Transverse colon (tissue), 4 donors: ENCODE data around the gene IGSF9. TPM values are rescaled to one million over a fixed set of nuclear protein-coding genes. Genes with fewer than 3 reads are reported as not detected.

Experiments
- DNase-seq: peaks from one replicate; pipeline ENCODE4 v3.0.0-alpha.2; 2019
- H3K27ac ChIP-seq, 4 donors: fragments of 200-600 bp; sonication (generic); 2 replicates each; pipeline ENCODE4 v1.5.1; 2016 to 2018; ENCODE audit warnings: inconsistent platforms in 4 of 4
- H3K27me3 ChIP-seq: fragments of 200-600 bp; sonication (generic); 2 replicates; pipeline ENCODE4 v1.5.1; 2017; ENCODE audit warnings: inconsistent platforms
- H3K36me3 ChIP-seq, 4 donors: fragments of 200-600 bp; sonication (generic); 2 replicates each; pipeline ENCODE4 v1.5.1; 2017 to 2019; ENCODE audit warnings: inconsistent platforms in 4 of 4
- H3K4me1 ChIP-seq, 4 donors: fragments of 200-600 bp; sonication (generic); 2 replicates each; pipeline ENCODE4 v1.5.1; 2017 to 2020; ENCODE audit warnings: inconsistent platforms in 4 of 4
- H3K4me3 ChIP-seq, 4 donors: fragments of 200-600 bp; sonication (generic); 1 replicate in 1 of 4; 2 replicates in 3 of 4; pipeline versions ENCODE4 v1.5.1 to v1.6.1; 2017 to 2019; ENCODE audit warnings: inconsistent platforms in 4 of 4
- H3K9me3 ChIP-seq, 2 donors: fragments of 200-600 bp; sonication (generic); 2 replicates each; pipeline ENCODE4 v1.5.1; 2017 to 2019; ENCODE audit warnings: inconsistent platforms in 2 of 2
- EP300 ChIP-seq: sonication (generic); formaldehyde crosslinking; IDR thresholded peaks from one replicate; pipeline ENCODE4 v1.6.1; 2017; ENCODE audit warnings: antibody characterized with exemption, low read depth
- POLR2A ChIP-seq: fragments of 450-650 bp; IDR thresholded peaks from one replicate; pipeline ENCODE4 v1.6.1; 2016; ENCODE audit warnings: antibody characterized with exemption, mild to moderate bottlenecking, moderate library complexity
- POLR2AphosphoS5 ChIP-seq, 3 donors: sonication (generic); formaldehyde crosslinking; IDR thresholded peaks; one replicate each; pipeline ENCODE4 v1.6.1; 2016; ENCODE audit warnings: antibody characterized with exemption in 3 of 3
- WGBS, 2 donors: methylation state at CpG; one replicate each; pipeline ENCODE4 v1.1.5; 2018; ENCODE audit warnings: low coverage in 1 of 2; 5-methylcytosine and 5-hydroxymethylcytosine counted together
- in situ Hi-C, 4 donors: fragments of 200-750 bp; cut with MboI; loops; one replicate each; pipeline versions ENCODE4 v1.15.0 to v1.15.1; 2017; ENCODE audit warnings: low sequenced_read_pairs in 3 of 4, low pct_ligation_motif_present in 1 of 4, low pct_unique_long_range_greater_than_20kb in 1 of 4
- intact Hi-C: fragments of 100-400 bp; cut with DNase I; formaldehyde crosslinking; loops from one replicate; pipeline ENCODE4 v1.15.1; 2023; ENCODE audit warnings: low total_unique reads
- total RNA-seq, 4 donors: library from RNA; depleted of rRNA; stranded (reverse); fragments of >200 nt; gene quantifications; one replicate each; pipeline ENCODE4 v1.1.0, GENCODE V29; 2016
- TF ChIP-seq, protein P1 (sequence below), 5 experiments: fragments of 200-600 bp in 3 of 5; fragments of 450-650 bp in 2 of 5; sonication (generic) in 3 of 5; IDR thresholded peaks; 1 replicate in 2 of 5; 2 replicates in 3 of 5; pipeline ENCODE4 v1.5.1; 2016 to 2017; ENCODE audit warnings: antibody characterized with exemption in 5 of 5, inconsistent platforms in 3 of 5, mild to moderate bottlenecking in 2 of 5, moderate library complexity in 1 of 5

The IGSF9 gene
- total RNA-seq, 4 donors from 2014 or later: 40.7 to 137 (median 81.3) TPM

DNA sequence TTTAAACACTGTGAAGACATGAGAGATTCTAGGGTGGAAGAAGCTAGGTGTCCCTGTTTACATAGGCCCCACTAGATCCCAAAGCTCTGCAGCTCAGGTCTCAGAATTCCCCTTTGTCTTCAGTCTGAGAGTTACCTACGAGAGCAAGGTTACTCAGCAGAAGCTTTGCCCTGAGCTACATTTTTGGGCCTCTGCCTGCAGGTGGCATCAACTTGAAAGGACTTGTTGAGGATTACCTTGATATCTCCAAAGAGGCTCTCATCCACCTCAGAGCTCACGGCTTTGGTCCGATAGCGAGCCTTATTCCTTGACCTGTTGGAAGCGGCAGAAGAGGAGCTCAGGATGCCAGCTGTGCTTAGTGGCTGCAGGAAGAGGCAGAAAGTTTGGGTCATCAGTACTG lies 52.5 kb downstream of the IGSF9 start:
- TF ChIP-seq, protein P1, sequence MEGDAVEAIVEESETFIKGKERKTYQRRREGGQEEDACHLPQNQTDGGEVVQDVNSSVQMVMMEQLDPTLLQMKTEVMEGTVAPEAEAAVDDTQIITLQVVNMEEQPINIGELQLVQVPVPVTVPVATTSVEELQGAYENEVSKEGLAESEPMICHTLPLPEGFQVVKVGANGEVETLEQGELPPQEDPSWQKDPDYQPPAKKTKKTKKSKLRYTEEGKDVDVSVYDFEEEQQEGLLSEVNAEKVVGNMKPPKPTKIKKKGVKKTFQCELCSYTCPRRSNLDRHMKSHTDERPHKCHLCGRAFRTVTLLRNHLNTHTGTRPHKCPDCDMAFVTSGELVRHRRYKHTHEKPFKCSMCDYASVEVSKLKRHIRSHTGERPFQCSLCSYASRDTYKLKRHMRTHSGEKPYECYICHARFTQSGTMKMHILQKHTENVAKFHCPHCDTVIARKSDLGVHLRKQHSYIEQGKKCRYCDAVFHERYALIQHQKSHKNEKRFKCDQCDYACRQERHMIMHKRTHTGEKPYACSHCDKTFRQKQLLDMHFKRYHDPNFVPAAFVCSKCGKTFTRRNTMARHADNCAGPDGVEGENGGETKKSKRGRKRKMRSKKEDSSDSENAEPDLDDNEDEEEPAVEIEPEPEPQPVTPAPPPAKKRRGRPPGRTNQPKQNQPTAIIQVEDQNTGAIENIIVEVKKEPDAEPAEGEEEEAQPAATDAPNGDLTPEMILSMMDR (IDR thresholded peaks at IDR 0.05): no peak
- TF ChIP-seq POLR2AphosphoS5 (IDR thresholded peaks at IDR 0.05) (no peak), EP300 (no peak), POLR2A (no peak)
- WGBS, 2 donors: 80 to 87% methylated on average over 1 to 5 of the region's 5 CpGs
- Histone ChIP-seq H3K9me3 (no peaks in the 10 kb centered on the region), H3K27ac (no peak overlapping the region), H3K36me3 (no peaks in the 10 kb centered on the region), H3K4me3 (no peak overlapping the region), H3K4me1 (peaks cover 0 to 20% (median 4%) of the 10 kb centered on the region in 4 donors), H3K27me3 (no peaks in the 10 kb centered on the region)
- intact Hi-C loops: loop anchor here (5.0 kb wide), 1 partner anchor 96 kb away; no protein-coding TSS in a partner anchor
- no peak for DNase-seq
- in situ Hi-C loops: loop anchor here in 3 of 4 donors (5.0 to 10.0 kb wide), 2 partner anchors 96 to 108 kb away; partner anchors contain the start of gene DUSP23 (in 1 of the 3)

DNA sequence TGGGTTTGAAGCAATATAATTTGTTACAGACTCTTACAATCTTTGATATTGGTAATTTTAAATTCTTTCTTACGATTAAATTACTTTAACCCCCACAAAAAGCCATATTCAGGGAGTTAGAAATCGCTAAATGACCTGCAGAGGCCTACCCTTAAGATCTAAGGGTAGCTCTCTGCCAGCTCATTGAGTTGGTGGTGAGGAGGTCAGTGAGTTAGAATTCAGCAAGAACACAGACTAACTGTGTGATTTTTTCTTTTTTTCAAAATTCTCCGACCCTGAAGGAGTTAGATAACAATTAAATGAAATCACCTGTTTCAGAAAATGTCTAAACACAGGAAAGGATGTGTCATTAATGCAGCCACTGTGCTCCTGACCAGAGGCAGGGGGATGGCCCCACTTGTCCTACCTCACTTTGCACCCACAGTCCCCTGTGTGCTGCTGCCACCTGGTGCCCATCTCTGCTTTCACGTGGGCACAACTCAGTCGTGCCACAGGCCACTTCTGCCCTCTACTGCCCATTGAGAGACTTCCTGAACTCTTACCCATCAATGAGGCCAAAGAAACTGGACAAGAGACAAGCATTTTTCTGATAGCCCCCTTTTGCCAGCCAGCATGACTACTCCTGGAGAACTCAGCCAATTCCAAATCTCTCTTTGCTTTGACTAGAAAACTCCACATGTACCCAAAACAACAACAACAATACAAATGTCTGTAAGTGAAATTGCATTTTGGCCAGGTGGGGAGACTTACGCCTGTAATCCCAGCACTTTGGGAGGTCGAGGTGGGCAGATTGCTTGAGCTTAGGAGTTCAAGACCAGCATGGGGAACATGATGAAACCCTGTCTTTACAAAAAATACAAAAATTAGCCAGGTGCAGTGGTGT lies 53.9 kb downstream of the IGSF9 start:
- peaks cover 0 to 12% (median 4%) of the 10 kb centered on the region in 4 donors for H3K4me1 ChIP-seq
- intact Hi-C loops (loop anchor here (5.0 kb wide), 1 partner anchor 94 kb away; no protein-coding TSS in a partner anchor), in situ Hi-C loops (loop anchor here in 3 of 4 donors (5.0 to 10.0 kb wide), 2 partner anchors 94 to 107 kb away; partner anchors contain the start of gene DUSP23 (in 1 of the 3))
- H3K27me3 ChIP-seq: no peaks in the 10 kb centered on the region
- 47 to 54% methylated on average over 3 to 7 of the region's 7 CpGs for WGBS, 2 donors
- no peaks in the 10 kb centered on the region for H3K36me3 ChIP-seq
- TF ChIP-seq POLR2A (no peak), POLR2AphosphoS5 (IDR thresholded peaks at IDR 0.05) (peak in 1 of 3 donors; percentile 12)
- TF ChIP-seq, protein P1 (IDR thresholded peaks at IDR 0.05): peak; percentile 92 to 99 (median 94)
- peak; percentile 90 for DNase-seq
- no peaks in the 10 kb centered on the region for H3K9me3 ChIP-seq
- H3K4me3 ChIP-seq: no peak overlapping the region
- H3K27ac ChIP-seq: no peak overlapping the region

DNA sequence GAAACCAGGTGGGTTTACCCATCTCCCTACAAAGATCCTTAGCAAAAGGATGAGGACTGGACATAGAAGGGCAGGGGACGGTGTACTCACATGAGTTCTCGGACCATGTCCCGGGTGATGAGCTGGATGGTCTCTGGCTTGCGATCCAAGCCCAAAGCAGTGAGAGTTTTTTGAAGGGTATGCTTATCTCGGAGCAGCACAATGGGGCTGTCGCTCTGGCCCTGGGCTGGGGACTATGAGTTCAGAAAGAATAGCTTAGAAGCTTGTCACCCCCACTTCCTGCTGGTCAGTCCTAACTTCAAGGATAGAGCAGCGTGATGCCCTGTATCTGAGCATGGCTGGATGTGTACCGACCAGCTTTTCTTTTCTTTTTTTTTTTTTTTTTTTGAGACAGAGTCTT lies 55.0 kb downstream of the IGSF9 start:
- TF ChIP-seq POLR2AphosphoS5 (IDR thresholded peaks at IDR 0.05) (no peak), POLR2A (no peak), EP300 (no peak)
- TF ChIP-seq, protein P1 (IDR thresholded peaks at IDR 0.05): no peak
- Histone ChIP-seq H3K27me3 (no peaks in the 10 kb centered on the region), H3K4me1 (peaks cover 0 to 11% (median 4%) of the 10 kb centered on the region in 4 donors), H3K4me3 (no peak overlapping the region), H3K27ac (peak overlapping the region in 3 of 4 donors; percentile 13 to 34 (median 20)), H3K36me3 (no peaks in the 10 kb centered on the region), H3K9me3 (no peaks in the 10 kb centered on the region)
- intact Hi-C loops (loop anchor here (5.0 kb wide), 1 partner anchor 93 kb away; no protein-coding TSS in a partner anchor), in situ Hi-C loops (loop anchor here in 3 of 4 donors (5.0 to 10.0 kb wide), 2 partner anchors 93 to 106 kb away; partner anchors contain the start of gene DUSP23 (in 1 of the 3))
- WGBS, 2 donors: 80 to 81% methylated on average over 6 to 8 of the region's 8 CpGs
- DNase-seq: no peak

DNA sequence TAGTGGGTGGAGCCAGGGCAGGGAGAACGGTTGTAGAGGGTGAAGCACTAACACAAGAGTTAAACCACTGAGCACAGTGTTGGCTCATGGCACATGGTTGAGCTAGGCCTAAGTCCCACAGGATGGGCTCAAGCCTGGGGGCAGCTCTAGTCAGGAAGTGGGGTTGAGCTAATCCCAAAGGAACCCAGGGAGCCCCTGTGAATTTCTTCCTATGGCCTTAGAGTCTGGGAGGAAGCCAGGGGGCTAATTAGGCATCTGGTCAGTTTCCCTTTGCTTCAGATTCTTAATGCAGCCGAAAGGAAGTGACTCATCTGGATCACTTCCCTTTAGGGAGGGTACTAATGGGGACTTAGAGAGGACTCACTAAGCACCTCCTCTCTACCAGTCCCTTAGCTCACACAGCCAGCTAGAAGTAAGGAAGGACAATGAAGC lies 55.6 kb downstream of the IGSF9 start:
- intact Hi-C loops: loop anchor here (5.0 kb wide), 1 partner anchor 93 kb away; no protein-coding TSS in a partner anchor
- Histone ChIP-seq H3K9me3 (no peaks in the 10 kb centered on the region), H3K27ac (peak overlapping the region; percentile 5 to 34 (median 16)), H3K4me3 (no peak overlapping the region), H3K27me3 (no peaks in the 10 kb centered on the region), H3K36me3 (no peaks in the 10 kb centered on the region), H3K4me1 (peaks cover 0 to 11% (median 4%) of the 10 kb centered on the region in 4 donors)
- DNase-seq: no peak
- TF ChIP-seq, protein P1 (IDR thresholded peaks at IDR 0.05): no peak
- TF ChIP-seq POLR2A (no peak), POLR2AphosphoS5 (IDR thresholded peaks at IDR 0.05) (no peak), EP300 (no peak)
- WGBS, 2 donors: 40% methylated on average over 2 of the region's 2 CpGs; no CpG with 5 or more reads in 1 of the 2 donors
- in situ Hi-C loops: loop anchor here (5.0 to 10.0 kb wide), 3 partner anchors 93 to 105 kb away; partner anchors contain the start of gene DUSP23 (in 1 of the 4)
